Endothelial cell (in vitro differentiated cells): ENCODE results near the gene TOR1A. TPM values are rescaled to one million over a fixed set of nuclear protein-coding genes. Genes with fewer than 3 reads are reported as not detected.
A peak's percentile ranks its signal among the peaks of the same experiment; 100 is the strongest.
"Not testable (repeated sequence)": the region's sequence is repeated elsewhere in the genome, so short reads cannot be mapped to it uniquely, and the experiment has no call there.

Experiments used
- DNase-seq: peaks from one replicate; pipeline ENCODE4 v3.0.0; 2021; ENCODE audit warnings: low spot score
- H3K27ac Mint-ChIP-seq: one replicate; pipeline ENCODE4 v1.8.0; 2021; ENCODE audit warnings: mixed read lengths, inconsistent platforms; ENCODE audit not compliant: unreplicated experiment
- H3K27me3 Mint-ChIP-seq: one replicate; pipeline ENCODE4 v1.8.0; 2021; ENCODE audit warnings: mild to moderate bottlenecking, moderate library complexity, mixed read lengths, inconsistent platforms; ENCODE audit not compliant: unreplicated experiment
- H3K36me3 Mint-ChIP-seq: one replicate; pipeline ENCODE4 v1.8.0; 2021; ENCODE audit warnings: mild to moderate bottlenecking, low read depth, mixed read lengths, inconsistent platforms; ENCODE audit not compliant: unreplicated experiment
- H3K4me1 Mint-ChIP-seq: one replicate; pipeline ENCODE4 v1.8.0; 2021; ENCODE audit warnings: mild to moderate bottlenecking, mixed read lengths, inconsistent platforms; ENCODE audit not compliant: unreplicated experiment
- H3K4me3 Mint-ChIP-seq: one replicate; pipeline ENCODE4 v1.8.0; 2021; ENCODE audit warnings: mild to moderate bottlenecking, mixed read lengths, inconsistent platforms; ENCODE audit not compliant: unreplicated experiment
- H3K9me3 Mint-ChIP-seq: one replicate; pipeline ENCODE4 v1.8.0; 2021; ENCODE audit warnings: mixed read lengths, inconsistent platforms; ENCODE audit not compliant: unreplicated experiment
- total RNA-seq: library from RNA; stranded (reverse); fragmentation: NEBNext Ultra II Directional; extraction: Animal tissue kit (Norgen Biotek cat#: 25700); gene quantifications from one replicate; pipeline ENCODE4 v1.2.1, GENCODE V29; 2021; ENCODE audit not compliant: unreplicated experiment
- TF ChIP-seq, protein P1 (sequence below): fragments of 200-600 bp; sonication (generic); IDR thresholded peaks from one replicate; pipeline ENCODE4 v1.5.0; 2021; ENCODE audit warnings: antibody characterized with exemption; ENCODE audit not compliant: unreplicated experiment

Gene TOR1A
- total RNA-seq, 1 donor from 2014 or later, result 58.0 TPM

DNA sequence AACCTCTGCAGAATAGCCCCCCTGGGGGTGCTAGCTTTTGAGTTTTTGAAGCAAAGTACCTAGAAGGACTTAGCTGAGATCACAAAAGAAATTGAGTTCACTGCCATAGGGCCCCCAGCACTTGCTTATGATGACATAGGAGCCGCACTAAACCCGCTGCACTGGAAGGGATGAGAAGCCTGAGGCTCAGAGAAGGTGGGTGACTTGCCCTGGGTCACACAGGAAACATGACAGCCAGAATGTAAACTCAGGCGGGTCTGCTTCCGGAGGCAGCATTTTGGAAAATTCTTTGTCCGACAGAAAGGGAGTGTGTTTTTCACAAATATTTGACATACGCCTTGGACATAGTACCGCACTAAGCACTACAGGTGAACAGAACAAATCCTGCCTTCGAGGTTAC, 29.4 kb downstream of the TOR1A start:
- TF ChIP-seq, protein P1, sequence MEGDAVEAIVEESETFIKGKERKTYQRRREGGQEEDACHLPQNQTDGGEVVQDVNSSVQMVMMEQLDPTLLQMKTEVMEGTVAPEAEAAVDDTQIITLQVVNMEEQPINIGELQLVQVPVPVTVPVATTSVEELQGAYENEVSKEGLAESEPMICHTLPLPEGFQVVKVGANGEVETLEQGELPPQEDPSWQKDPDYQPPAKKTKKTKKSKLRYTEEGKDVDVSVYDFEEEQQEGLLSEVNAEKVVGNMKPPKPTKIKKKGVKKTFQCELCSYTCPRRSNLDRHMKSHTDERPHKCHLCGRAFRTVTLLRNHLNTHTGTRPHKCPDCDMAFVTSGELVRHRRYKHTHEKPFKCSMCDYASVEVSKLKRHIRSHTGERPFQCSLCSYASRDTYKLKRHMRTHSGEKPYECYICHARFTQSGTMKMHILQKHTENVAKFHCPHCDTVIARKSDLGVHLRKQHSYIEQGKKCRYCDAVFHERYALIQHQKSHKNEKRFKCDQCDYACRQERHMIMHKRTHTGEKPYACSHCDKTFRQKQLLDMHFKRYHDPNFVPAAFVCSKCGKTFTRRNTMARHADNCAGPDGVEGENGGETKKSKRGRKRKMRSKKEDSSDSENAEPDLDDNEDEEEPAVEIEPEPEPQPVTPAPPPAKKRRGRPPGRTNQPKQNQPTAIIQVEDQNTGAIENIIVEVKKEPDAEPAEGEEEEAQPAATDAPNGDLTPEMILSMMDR, result no peak
- DNase-seq, result no peak
- Mint-ChIP-seq H3K4me3 (no peak overlapping the region), H3K27ac (no peak overlapping the region), H3K27me3 (no peaks in the 10 kb centered on the region), H3K9me3 (no peaks in the 10 kb centered on the region), H3K4me1 (no peaks in the 10 kb centered on the region), H3K36me3 (no peaks in the 10 kb centered on the region)

DNA sequence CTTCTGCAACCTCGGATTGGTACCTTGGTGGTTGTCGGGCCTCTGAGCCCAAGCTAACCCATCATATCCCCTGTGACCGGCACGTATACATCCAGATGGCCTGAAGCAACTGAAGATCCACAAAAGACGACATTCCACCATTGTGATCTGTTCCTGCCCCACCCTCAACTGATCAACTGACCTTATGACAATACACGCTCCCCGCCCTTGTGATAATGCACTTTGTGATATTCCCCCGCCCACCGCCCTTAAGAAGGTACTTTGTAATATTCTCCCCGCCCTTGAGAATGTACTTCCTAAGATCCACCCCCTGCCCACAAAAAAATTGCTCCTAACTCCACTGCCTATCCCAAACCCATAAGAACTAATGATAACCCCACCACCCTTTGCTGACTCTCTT, 37.5 kb downstream of the TOR1A start:
- Mint-ChIP-seq H3K27me3 (peaks cover 4% of the 10 kb centered on the region), H3K36me3 (no peaks in the 10 kb centered on the region), H3K4me1 (peaks cover 11% of the 10 kb centered on the region), H3K4me3 (no peak overlapping the region), H3K27ac (no peak overlapping the region), H3K9me3 (no peaks in the 10 kb centered on the region)
- TF ChIP-seq, protein P1, result no peak
- DNase-seq, result no peak

DNA sequence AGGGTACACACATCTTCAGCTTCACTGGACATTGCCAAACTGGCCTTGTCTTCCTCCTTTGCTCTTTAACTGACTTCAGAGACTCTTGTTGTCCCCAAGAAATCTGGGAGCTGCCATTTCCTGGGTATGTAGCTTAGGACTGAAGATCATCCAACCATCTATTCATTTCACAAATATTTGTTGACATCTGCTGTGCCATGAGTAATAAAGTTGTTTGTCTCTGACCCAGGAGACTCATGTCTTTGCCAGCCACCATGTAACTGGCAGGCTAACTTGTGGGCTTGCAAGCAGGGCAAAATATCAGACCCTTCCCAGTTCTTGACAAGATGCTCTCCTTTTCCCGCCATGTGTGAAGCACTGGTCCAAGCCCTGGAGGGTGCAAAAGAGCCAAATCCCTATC, 38.1 kb downstream of the TOR1A start:
- Mint-ChIP-seq H3K36me3 (no peaks in the 10 kb centered on the region), H3K9me3 (no peaks in the 10 kb centered on the region), H3K27ac (no peak overlapping the region), H3K27me3 (peaks cover 4% of the 10 kb centered on the region), H3K4me3 (no peak overlapping the region), H3K4me1 (peaks cover 11% of the 10 kb centered on the region)
- no peak for DNase-seq
- TF ChIP-seq, protein P1, result no peak

DNA sequence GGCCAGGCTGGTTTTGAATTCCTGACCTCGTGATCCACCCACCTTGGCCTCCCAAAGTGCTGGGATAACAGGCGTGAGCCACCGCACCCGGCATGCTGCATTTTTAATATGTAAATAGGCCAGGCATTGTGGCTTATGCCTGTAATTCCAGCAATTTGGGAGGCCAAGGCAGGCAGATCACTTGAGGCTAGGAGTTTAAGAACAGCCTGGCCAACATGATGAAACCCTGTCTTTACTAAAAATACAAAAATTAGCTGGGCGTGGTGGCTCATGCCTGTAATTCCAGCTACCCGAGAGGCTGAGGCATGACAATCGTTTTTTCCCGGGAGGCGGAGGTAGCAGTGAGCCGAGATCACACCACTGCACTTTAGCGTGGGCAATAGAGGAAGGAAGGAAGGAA, 39.0 kb downstream of the TOR1A start:
- H3K27ac Mint-ChIP-seq, H3K36me3 Mint-ChIP-seq, DNase-seq, H3K27me3 Mint-ChIP-seq, H3K9me3 Mint-ChIP-seq, H3K4me3 Mint-ChIP-seq: not testable (repeated sequence)
- peaks cover 11% of the 10 kb centered on the region for H3K4me1 Mint-ChIP-seq

DNA sequence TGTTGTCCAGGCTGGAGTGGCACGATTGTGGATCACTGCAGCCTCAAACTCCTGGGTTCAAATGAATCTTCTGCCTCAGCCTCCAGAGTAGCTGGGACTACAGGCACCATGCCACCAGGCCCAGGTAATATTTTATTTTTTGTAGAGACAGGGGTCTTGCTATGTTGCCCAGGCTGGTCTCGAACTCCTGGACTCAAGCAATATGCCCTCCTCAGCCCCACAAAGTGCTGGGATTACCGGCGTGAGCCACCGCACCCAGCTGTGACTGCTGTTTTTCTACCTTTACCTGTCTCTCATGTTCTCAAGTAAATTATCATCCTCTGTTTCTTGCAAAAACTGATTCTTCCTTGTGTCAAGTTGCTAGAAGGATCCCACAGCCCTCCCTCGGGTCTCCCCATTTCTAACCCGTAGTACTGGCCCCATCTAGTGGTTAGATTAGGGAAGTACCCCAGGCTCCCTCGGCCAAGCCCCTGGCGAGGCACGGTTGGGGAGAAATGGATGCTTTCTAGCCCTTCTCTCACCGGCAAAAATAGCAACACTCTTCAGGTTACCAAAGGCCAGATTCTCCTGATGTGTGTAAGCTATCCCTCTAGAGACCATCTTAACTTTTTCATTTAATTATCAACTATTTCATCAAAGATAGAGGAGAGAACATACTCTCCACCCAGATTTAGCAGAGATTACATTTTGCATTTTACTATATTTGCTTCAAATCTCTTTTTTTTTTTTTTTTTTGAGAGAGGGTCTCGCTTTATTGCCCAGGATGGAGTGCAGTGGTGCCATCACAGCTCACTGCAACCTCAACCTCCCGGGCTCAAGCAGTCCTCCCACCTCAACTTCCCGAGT, 40.2 kb downstream of the TOR1A start:
- TF ChIP-seq, protein P1, result peak; percentile 78
- Mint-ChIP-seq H3K4me3 (no peak overlapping the region), H3K4me1 (peaks cover 11% of the 10 kb centered on the region), H3K27ac (no peak overlapping the region), H3K9me3 (no peaks in the 10 kb centered on the region), H3K27me3 (peaks cover 4% of the 10 kb centered on the region), H3K36me3 (no peaks in the 10 kb centered on the region)
- peak; percentile 78 for DNase-seq
